ENCODE data around the gene YWHAG. TPM values are rescaled to one million over a fixed set of nuclear protein-coding genes. Genes with fewer than 3 reads are reported as not detected.
A peak's percentile ranks its signal among the peaks of the same experiment; 100 is the strongest.
"Not testable (repeated sequence)": the region's sequence is repeated elsewhere in the genome, so short reads cannot be mapped to it uniquely, and the experiment has no call there.

The YWHAG gene
- total RNA-seq, 2 donors from 2014 or later, result 132 to 153 TPM

DNA sequence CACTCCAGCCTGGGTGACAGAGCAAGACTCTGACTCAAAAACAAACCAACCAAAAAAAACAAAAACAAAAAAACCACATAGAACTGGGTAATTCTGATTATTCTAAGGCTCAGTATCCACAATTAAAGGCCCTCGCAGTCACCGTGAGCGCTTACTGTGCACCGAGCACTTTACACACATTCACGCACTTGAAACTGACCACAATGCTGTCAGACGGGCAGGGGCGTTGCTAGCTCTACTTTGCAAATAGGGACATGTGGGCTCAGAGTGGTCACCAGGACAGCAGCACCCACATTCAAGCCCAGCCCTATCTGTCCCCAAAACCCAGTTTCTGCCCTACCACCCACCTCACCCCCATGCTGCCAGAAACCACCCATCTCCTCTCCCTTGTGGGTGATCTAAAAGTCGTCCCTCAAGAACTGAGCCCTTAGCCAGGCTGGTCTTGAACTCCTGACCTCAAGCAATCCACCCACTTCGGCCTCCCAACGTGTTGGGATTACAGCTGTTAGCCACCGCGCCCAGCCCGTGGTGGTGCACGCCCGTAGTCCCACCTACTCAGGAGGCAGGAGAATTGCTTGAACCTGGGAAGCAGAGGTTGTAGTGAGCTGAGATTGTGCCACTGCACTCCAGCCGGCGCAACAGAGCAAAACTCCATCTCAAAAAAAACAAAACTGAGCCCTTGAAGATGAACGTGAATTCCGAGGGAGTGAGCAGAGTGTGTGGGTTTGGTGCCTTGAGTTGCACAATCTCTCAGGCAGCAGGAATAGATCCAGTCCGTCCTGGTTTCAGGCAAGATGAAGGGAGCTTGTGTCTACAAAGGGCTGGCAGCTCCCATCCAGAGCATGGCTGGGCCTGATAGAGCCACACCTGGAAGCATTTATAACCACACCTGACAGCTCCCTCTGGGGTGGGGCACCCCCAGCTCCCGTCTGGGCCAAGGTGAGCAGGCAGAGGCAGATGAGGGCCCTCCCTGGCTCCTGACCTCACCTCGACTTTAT is 61.7 kb downstream of the YWHAG start:
- Histone ChIP-seq H3K4me1 (peaks cover 2 to 42% of the 10 kb centered on the region in 2 donors), H3K9me3 (no peaks in the 10 kb centered on the region), H3K36me3 (no peaks in the 10 kb centered on the region), H3K27ac (peak overlapping the region; percentile 94 to 97), H3K4me3 (no peak overlapping the region), H3K27me3 (no peaks in the 10 kb centered on the region)
- DNase-seq (ENCODE audit: low spot score), result peak; percentile 85
- TF ChIP-seq, protein P1, sequence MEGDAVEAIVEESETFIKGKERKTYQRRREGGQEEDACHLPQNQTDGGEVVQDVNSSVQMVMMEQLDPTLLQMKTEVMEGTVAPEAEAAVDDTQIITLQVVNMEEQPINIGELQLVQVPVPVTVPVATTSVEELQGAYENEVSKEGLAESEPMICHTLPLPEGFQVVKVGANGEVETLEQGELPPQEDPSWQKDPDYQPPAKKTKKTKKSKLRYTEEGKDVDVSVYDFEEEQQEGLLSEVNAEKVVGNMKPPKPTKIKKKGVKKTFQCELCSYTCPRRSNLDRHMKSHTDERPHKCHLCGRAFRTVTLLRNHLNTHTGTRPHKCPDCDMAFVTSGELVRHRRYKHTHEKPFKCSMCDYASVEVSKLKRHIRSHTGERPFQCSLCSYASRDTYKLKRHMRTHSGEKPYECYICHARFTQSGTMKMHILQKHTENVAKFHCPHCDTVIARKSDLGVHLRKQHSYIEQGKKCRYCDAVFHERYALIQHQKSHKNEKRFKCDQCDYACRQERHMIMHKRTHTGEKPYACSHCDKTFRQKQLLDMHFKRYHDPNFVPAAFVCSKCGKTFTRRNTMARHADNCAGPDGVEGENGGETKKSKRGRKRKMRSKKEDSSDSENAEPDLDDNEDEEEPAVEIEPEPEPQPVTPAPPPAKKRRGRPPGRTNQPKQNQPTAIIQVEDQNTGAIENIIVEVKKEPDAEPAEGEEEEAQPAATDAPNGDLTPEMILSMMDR (IDR thresholded peaks at IDR 0.05), result no peak

DNA sequence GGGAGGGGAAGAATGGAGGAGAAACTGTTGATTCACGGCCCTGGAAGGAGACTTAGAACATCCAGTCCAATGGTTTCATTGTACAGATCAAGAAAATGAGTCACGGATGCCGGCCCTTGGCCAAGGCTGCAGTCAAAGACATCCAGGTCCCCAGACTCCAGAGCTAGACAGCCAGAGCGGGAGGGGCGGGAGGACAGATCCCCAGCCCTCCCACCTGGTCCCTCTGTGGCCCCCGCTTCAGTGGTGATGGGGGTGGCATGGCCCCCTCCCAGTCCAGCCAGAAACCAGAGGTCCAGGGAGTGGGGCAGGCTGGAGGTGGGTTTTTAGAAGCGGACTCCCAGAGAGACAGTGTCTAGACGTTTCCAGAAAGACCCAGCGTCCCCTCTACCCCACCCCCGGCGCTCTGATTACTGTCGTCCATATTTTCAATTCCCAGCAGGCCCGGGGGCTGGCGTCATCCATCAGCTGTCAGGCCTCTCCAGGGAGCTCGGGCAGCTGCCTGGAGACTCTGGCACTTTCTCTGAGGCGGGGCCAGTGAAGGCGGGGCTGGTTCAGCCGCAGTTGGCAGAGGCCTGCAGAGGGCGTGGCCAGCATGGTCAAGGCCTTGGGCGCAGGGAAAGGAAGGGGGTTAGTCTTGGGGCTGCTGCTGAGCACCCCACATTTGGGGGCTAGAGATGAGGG is 64.3 kb downstream of the YWHAG start:
- Histone ChIP-seq H3K36me3 (no peaks in the 10 kb centered on the region), H3K4me1 (peaks cover 2 to 50% of the 10 kb centered on the region in 2 donors), H3K9me3 (no peaks in the 10 kb centered on the region), H3K27ac (peak overlapping the region; percentile 94 to 97), H3K4me3 (peak overlapping the region in 1 of 2 donors; percentile 31), H3K27me3 (no peaks in the 10 kb centered on the region)
- DNase-seq (ENCODE audit: low spot score), result peak; percentile 98
- TF ChIP-seq, protein P1 (IDR thresholded peaks at IDR 0.05), result no peak

DNA sequence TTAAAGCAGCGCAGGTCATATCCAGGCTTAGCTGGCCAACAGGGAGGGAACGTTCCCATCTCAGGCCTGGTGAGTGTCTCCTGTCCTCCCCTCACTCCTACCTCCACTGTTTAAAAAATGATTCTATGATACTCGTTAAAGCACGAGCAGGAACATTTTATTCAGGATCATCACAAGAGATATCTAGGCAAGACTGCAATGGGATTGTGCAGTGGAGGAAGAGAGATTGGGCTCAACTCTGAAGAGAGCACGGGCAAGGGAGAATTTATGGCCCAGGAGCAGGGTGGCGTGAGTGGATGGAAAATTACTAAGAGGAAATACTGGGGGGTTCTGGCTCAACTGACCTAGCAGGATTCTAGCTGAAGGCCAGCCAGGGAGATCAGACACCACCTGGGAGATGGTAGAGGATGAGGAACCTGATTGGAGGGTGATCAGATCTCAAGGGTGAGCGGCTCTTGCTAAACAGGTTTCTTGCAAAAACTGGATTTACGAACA is 65.3 kb downstream of the YWHAG start:
- no peaks in the 10 kb centered on the region for H3K36me3 ChIP-seq
- no peaks in the 10 kb centered on the region for H3K9me3 ChIP-seq
- no peak for DNase-seq (ENCODE audit: low spot score)
- no peak overlapping the region for H3K4me3 ChIP-seq
- TF ChIP-seq, protein P1 (IDR thresholded peaks at IDR 0.05), result no peak
- peak overlapping the region; percentile 94 to 97 for H3K27ac ChIP-seq
- H3K4me1 ChIP-seq, result peaks cover 2 to 50% of the 10 kb centered on the region in 2 donors
- no peaks in the 10 kb centered on the region for H3K27me3 ChIP-seq

DNA sequence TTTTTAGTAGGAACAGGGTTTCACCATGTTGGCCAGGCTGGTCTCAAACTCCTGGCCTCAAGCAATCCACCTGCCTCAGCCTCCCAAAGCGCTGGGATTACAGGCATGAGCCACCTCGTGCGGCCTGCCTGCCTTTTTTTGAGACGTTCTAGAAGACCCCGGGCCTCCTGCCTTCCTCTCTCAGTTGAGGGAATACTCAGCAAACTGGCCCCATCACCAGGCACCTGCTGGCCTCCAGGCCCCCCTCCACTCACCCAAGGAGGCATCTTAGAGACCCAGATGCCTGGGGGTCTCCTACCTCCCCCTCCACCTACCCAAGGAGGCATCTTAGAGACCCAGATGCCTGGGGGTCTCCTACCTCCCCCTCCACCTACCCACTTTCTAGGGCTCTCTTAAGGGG is 65.9 kb downstream of the YWHAG start:
- Histone ChIP-seq H3K27ac (peak overlapping the region; percentile 94 to 97), H3K4me1 (peaks cover 2 to 50% of the 10 kb centered on the region in 2 donors)
- not testable (repeated sequence) for DNase-seq (ENCODE audit: low spot score); H3K9me3 ChIP-seq; H3K4me3 ChIP-seq; H3K36me3 ChIP-seq; H3K27me3 ChIP-seq

DNA sequence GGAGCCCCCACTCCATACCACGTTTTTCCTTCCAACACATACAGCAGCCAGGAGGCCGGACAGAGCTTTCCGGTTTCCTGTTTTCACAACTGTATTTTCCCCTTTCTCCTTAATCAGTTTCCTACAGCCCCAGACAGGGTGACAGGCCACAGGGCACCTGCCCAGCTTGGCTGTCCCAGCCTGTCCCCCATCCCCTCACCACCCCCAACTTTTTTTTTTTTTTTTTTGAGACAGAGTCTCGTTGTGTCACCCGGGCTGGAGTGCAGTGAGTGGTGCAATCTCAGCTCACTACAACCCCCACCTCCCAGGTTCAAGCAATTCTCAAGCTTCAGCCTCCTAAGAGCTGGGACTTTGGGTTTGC is 66.6 kb downstream of the YWHAG start:
- Histone ChIP-seq H3K9me3 (no peaks in the 10 kb centered on the region), H3K27me3 (no peaks in the 10 kb centered on the region), H3K4me1 (peaks cover 2 to 50% of the 10 kb centered on the region in 2 donors), H3K4me3 (peak overlapping the region; percentile 15 to 40), H3K27ac (peak overlapping the region; percentile 94 to 97), H3K36me3 (no peaks in the 10 kb centered on the region)
- DNase-seq (ENCODE audit: low spot score), result peak; percentile 75
- TF ChIP-seq, protein P1 (IDR thresholded peaks at IDR 0.05), result no peak

All from right atrium auricular region (tissue), 2 donors.